GM12865 (cell line): ENCODE results near the gene DNAH2.

Source experiments
- DNase-seq: peaks from one replicate; pipeline ENCODE4 v3.0.0; 2010; ENCODE audit warnings: low read depth
- H3K4me3 ChIP-seq: 2 replicates; pipeline ENCODE4 v1.5.1; 2011; ENCODE audit warnings: mild to moderate bottlenecking, low read depth, low read length, control low read depth
- CTCF ChIP-seq: IDR thresholded peaks from 2 replicates; pipeline ENCODE4 v1.5.1; 2011; ENCODE audit warnings: low read length, control low read depth, low read depth, inconsistent platforms; ENCODE audit not compliant: insufficient read depth; ENCODE audit errors: missing control alignments

Gene DNAH2

DNA sequence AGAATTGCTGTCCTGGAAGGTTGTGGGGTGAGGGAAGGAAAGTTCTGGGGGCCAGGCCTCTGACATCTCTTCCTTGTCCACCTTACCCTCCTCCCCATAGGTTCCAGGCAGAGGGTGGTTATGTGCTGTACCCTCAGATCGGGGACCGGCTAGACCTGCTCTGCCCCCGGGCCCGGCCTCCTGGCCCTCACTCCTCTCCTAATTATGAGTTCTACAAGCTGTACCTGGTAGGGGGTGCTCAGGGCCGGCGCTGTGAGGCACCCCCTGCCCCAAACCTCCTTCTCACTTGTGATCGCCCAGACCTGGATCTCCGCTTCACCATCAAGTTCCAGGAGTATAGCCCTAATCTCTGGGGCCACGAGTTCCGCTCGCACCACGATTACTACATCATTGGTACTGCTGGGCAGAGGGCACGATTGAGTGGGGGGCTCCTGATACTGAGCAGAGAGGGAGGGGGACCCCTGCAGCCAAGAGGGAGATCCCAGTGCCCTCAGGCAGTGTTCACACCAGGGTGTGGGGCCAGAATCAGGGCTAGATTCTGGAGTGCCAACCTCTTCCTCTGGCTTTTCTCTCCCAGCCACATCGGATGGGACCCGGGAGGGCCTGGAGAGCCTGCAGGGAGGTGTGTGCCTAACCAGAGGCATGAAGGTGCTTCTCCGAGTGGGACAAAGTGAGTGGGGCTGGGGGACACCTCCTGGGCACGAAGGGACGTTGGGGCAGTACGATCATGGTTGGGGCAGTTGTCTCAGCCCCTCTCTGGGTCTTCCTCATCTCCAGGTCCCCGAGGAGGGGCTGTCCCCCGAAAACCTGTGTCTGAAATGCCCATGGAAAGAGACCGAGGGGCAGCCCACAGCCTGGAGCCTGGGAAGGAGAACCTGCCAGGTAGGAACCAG lies 9.4 kb upstream of the DNAH2 start:
- no peak overlapping the region for H3K4me3 ChIP-seq
- DNase-seq, result no peak
- no peak for TF ChIP-seq CTCF

- no peak for TF ChIP-seq CTCF
- no peak for DNase-seq
- H3K4me3 ChIP-seq, result no peak overlapping the region
Observed at GRCh38 chr17:7709031-7709430, 8.5 kb upstream of the DNAH2 start.

DNA sequence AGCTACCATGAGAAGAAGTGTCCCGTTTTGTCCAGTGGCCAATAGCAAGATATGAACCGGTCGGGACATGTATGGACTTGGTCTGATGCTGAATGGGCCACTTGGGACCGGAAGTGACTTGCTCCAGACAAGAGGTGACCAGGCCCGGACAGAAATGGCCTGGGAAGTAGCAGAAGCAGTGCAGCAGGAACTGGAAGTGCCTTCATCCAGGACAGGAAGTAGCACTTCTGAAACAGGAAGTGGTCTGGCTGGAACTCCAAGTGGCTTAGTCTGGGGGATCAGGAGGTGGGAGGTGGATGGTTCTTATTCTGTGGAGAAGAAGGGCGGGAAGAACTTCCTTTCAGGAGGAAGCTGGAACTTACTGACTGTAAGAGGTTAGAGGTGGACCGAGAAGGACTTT lies 7.2 kb upstream of the DNAH2 start:
- no peak for DNase-seq
- no peak for TF ChIP-seq CTCF
- no peak overlapping the region for H3K4me3 ChIP-seq

DNA sequence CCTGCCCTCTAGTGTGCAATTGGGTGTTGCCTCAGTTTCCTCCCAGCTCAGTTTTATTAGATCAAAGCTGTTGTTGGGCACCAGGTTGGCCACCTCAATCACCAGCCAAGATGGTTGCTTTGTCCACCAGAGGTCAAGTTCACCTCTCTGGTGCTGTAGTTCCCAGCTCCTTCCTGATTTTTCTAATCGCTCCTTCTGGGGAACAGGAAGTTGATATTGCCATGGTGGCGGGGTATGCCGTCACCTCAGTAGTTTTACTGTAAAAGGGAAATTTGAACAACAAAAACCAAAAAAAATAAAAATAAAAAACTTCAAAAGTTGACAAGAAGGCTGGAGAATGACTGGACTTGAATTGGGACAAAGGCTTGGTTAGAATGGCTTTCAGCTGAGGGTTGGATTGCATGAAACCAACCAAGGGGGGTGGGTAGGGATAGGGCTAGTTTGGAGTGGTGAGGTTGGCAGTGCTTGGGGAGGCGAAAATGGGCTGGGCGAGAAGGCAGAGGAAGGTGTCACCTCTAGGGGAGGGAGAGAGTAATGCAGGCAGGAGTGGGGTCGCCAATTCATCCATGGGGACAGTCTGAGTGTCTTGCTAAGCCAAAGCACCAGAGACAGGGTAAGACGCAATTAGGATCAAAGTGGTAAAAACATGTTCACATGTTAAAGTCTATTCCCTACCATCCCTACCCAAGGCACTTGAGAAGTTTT lies 6.3 kb upstream of the DNAH2 start:
- no peak for DNase-seq
- H3K4me3 ChIP-seq, result no peak overlapping the region
- peak; percentile 33 for TF ChIP-seq CTCF

- TF ChIP-seq CTCF, result no peak
- DNase-seq, result no peak
- H3K4me3 ChIP-seq, result no peak overlapping the region
Observed at GRCh38 chr17:7712111-7712771, 5.3 kb upstream of the DNAH2 start.

DNA sequence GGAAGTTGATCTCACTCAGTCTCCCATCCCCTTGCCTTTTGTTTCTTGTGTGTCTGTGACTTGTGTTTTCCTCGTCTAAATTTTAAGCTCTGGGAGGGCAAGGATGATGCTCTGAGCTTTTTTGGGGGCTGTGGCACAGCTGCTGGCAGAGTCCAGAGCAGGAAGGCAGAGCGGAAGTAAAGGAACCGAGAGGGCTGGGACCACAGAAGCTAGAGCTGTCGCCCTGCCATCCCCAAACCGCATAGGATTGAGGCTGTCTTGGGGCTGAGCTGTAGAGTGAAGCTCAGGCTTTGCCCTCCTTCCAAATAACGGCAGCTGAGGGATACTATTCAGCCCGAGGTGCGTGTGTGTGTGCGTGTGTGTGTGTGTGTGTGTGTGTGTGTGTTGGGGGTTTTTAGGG lies 3.8 kb upstream of the DNAH2 start:
- no peak overlapping the region for H3K4me3 ChIP-seq
- TF ChIP-seq CTCF, result no peak
- no peak for DNase-seq
